Trophoblast cell (in vitro differentiated cells and primary cell): ENCODE data around the gene NCAPD2.

ENCODE experiments used
- DNase-seq, 2 donors: peaks; one replicate each; pipeline ENCODE4 v3.0.0-alpha.2; 2016
- H2AFZ ChIP-seq: 2 replicates; pipeline ENCODE4 v1.6.1; 2013; ENCODE audit warnings: low read length, moderate library complexity, mild to moderate bottlenecking; ENCODE audit not compliant: insufficient read depth, poor library complexity
- H2AK5ac ChIP-seq: 2 replicates; pipeline ENCODE4 v1.6.1; 2013; ENCODE audit warnings: mild to moderate bottlenecking, low read length
- H2BK120ac ChIP-seq: 2 replicates; pipeline ENCODE4 v1.6.1; 2013; ENCODE audit warnings: low read length, mild to moderate bottlenecking, moderate library complexity; ENCODE audit not compliant: insufficient read depth, poor library complexity
- H2BK12ac ChIP-seq: 2 replicates; pipeline ENCODE4 v1.6.1; 2013; ENCODE audit warnings: mild to moderate bottlenecking, low read length, moderate library complexity
- H2BK5ac ChIP-seq: 2 replicates; pipeline ENCODE4 v1.6.1; 2013; ENCODE audit warnings: low read length, low read depth, moderate library complexity, mild to moderate bottlenecking; ENCODE audit not compliant: poor library complexity
- H3K14ac ChIP-seq: 2 replicates; pipeline ENCODE4 v1.6.1; 2013; ENCODE audit warnings: mild to moderate bottlenecking, low read length
- H3K18ac ChIP-seq: 2 replicates; pipeline ENCODE4 v1.6.1; 2013; ENCODE audit warnings: mild to moderate bottlenecking, low read length
- H3K23ac ChIP-seq: 2 replicates; pipeline ENCODE4 v1.6.1; 2013; ENCODE audit warnings: low read length
- H3K27ac ChIP-seq: 2 replicates; pipeline ENCODE4 v1.5.1; 2013; ENCODE audit warnings: low read depth, mild to moderate bottlenecking, inconsistent platforms, low read length, moderate library complexity
- H3K27me3 ChIP-seq: 2 replicates; pipeline ENCODE4 v1.6.1; 2013; ENCODE audit warnings: inconsistent platforms, mild to moderate bottlenecking, low read length, moderate library complexity; ENCODE audit not compliant: insufficient read depth
- H3K36me3 ChIP-seq, 2 experiments: 1 replicate in 1 of 2; 2 replicates in 1 of 2; pipeline ENCODE4 v1.6.1; 2013; ENCODE audit warnings: low read length in 2 of 2, mild to moderate bottlenecking in 2 of 2, moderate library complexity in 1 of 2; ENCODE audit not compliant: insufficient read depth in 2 of 2, control insufficient read depth in 1 of 2
- H3K4ac ChIP-seq: 2 replicates; pipeline ENCODE4 v1.6.1; 2013; ENCODE audit warnings: low read depth, mild to moderate bottlenecking, low read length, moderate library complexity
- H3K4me1 ChIP-seq, 2 experiments: 1 replicate in 1 of 2; 2 replicates in 1 of 2; pipeline ENCODE4 v1.6.1; 2013; ENCODE audit warnings: low read length in 2 of 2, mild to moderate bottlenecking in 2 of 2, moderate library complexity in 1 of 2; ENCODE audit not compliant: insufficient read depth in 2 of 2, control insufficient read depth in 1 of 2
- H3K4me2 ChIP-seq: 2 replicates; pipeline ENCODE4 v1.6.1; 2013; ENCODE audit warnings: inconsistent platforms, mild to moderate bottlenecking, low read length, moderate library complexity
- H3K4me3 ChIP-seq: 2 replicates; pipeline ENCODE4 v1.5.1; 2013; ENCODE audit warnings: mild to moderate bottlenecking, low read depth, low read length, inconsistent platforms
- H3K79me1 ChIP-seq: one replicate; pipeline ENCODE4 v1.6.1; 2013; ENCODE audit warnings: low read length
- H3K79me2 ChIP-seq: 2 replicates; pipeline ENCODE4 v1.6.1; 2013; ENCODE audit warnings: low read length, mild to moderate bottlenecking; ENCODE audit not compliant: control insufficient read depth, insufficient read depth, poor library complexity
- H3K9ac ChIP-seq: 2 replicates; pipeline ENCODE4 v1.6.1; 2013; ENCODE audit warnings: mild to moderate bottlenecking, low read length
- H3K9me3 ChIP-seq: 2 replicates; pipeline ENCODE4 v1.6.1; 2013; ENCODE audit warnings: low read depth, mild to moderate bottlenecking, control low read depth, inconsistent platforms, low read length; ENCODE audit not compliant: insufficient read depth
- H4K12ac ChIP-seq: 2 replicates; pipeline ENCODE4 v1.6.1; 2013; ENCODE audit warnings: low read depth, mild to moderate bottlenecking, low read length, moderate library complexity
- H4K8ac ChIP-seq: 2 replicates; pipeline ENCODE4 v1.6.1; 2013; ENCODE audit warnings: low read depth, mild to moderate bottlenecking, low read length, moderate library complexity
- H4K91ac ChIP-seq: one replicate; pipeline ENCODE4 v1.6.1; 2013; ENCODE audit warnings: low read depth, mild to moderate bottlenecking, low read length, moderate library complexity
- WGBS: extraction: QIAGEN DNeasy Blood & Tissue Kit; methylation state at CpG from one replicate; pipeline ENCODE4 v1.1.7; 2013; ENCODE audit warnings: missing lambda C conversion rate; ENCODE audit not compliant: insufficient read length, insufficient coverage; ENCODE audit errors: extremely low coverage; 5-methylcytosine and 5-hydroxymethylcytosine counted together

Gene NCAPD2

DNA sequence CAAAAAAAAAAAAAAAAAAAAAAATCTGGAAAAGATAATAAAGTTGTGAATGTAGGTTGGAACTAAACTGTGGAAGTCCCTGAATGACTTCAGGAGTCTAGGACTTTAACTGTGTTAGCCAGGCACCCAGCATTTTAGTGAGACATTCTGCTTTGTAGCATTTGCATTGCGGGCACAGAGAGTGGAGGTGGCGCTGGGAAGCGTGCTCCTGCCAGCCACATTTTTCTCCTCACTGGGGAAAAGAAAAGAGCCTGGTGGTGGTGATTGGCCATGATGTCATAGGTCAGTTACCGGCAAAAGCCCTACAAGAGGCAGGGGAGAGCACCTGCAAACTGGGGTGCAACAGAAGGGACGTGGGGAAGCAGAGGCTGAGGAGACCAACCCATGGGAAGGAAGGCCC, 30.7 kb downstream of the NCAPD2 start:
- H3K4me2 ChIP-seq: no peak overlapping the region
- no peak overlapping the region for H3K9ac ChIP-seq
- H2BK12ac ChIP-seq: no peak overlapping the region
- no peak overlapping the region for H3K27ac ChIP-seq
- no peak overlapping the region for H4K12ac ChIP-seq
- DNase-seq: no peak
- H4K91ac ChIP-seq: no peak overlapping the region
- H2AK5ac ChIP-seq: no peak overlapping the region
- peaks cover 14% of the 10 kb centered on the region for H3K79me1 ChIP-seq
- no peak overlapping the region for H3K14ac ChIP-seq
- no peak overlapping the region for H3K4ac ChIP-seq
- no peak overlapping the region for H2BK5ac ChIP-seq
- peaks cover 17% of the 10 kb centered on the region in 2 experiments for H3K4me1 ChIP-seq
- H4K8ac ChIP-seq: no peak overlapping the region
- H2BK120ac ChIP-seq: no peak overlapping the region
- H3K23ac ChIP-seq: no peak overlapping the region
- H3K36me3 ChIP-seq: peaks cover 67 to 82% of the 10 kb centered on the region in 2 experiments
- H3K79me2 ChIP-seq: peaks cover 2% of the 10 kb centered on the region
- H3K27me3 ChIP-seq: no peaks in the 10 kb centered on the region
- H3K18ac ChIP-seq: no peak overlapping the region
- H3K9me3 ChIP-seq: no peaks in the 10 kb centered on the region
- no peak overlapping the region for H3K4me3 ChIP-seq
- no CpG with 5 or more reads among the region's 5 CpGs for WGBS
- no peak overlapping the region for H2AFZ ChIP-seq

DNA sequence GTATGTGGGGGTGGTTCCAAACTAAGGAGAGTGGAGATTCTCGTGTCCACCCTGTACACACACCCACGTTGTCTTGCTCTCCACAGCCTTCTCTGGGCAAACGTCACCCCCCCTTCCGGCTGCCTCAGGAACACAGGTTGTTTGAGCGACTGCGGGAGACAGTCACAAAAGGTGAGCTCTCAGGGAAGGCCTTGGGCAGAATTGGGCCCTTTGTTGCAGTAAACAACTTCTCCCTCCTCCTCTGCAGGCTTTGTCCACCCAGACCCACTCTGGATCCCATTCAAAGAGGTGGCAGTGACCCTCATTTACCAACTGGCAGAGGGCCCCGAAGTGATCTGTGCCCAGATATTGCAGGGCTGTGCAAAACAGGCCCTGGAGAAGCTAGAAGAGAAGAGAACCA, 32.3 kb downstream of the NCAPD2 start:
- Histone ChIP-seq H3K4me1 (peaks cover 20 to 26% of the 10 kb centered on the region in 2 experiments), H2AFZ (no peak overlapping the region), H4K91ac (no peak overlapping the region), H2BK12ac (no peak overlapping the region), H3K14ac (no peak overlapping the region), H4K12ac (no peak overlapping the region), H3K27ac (no peak overlapping the region), H3K4me3 (no peak overlapping the region), H3K79me1 (peaks cover 19% of the 10 kb centered on the region), H2BK120ac (no peak overlapping the region), H3K4me2 (no peak overlapping the region), H3K18ac (no peak overlapping the region), H4K8ac (no peak overlapping the region), H3K9ac (no peak overlapping the region), H2BK5ac (no peak overlapping the region), H3K79me2 (peaks cover 4% of the 10 kb centered on the region), H3K27me3 (no peaks in the 10 kb centered on the region), H3K36me3 (peaks cover 66 to 84% of the 10 kb centered on the region in 2 experiments), H3K4ac (no peak overlapping the region), H3K23ac (no peak overlapping the region), H3K9me3 (no peaks in the 10 kb centered on the region), H2AK5ac (no peak overlapping the region)
- WGBS: no CpG with 5 or more reads among the region's 7 CpGs
- DNase-seq: no peak

DNA sequence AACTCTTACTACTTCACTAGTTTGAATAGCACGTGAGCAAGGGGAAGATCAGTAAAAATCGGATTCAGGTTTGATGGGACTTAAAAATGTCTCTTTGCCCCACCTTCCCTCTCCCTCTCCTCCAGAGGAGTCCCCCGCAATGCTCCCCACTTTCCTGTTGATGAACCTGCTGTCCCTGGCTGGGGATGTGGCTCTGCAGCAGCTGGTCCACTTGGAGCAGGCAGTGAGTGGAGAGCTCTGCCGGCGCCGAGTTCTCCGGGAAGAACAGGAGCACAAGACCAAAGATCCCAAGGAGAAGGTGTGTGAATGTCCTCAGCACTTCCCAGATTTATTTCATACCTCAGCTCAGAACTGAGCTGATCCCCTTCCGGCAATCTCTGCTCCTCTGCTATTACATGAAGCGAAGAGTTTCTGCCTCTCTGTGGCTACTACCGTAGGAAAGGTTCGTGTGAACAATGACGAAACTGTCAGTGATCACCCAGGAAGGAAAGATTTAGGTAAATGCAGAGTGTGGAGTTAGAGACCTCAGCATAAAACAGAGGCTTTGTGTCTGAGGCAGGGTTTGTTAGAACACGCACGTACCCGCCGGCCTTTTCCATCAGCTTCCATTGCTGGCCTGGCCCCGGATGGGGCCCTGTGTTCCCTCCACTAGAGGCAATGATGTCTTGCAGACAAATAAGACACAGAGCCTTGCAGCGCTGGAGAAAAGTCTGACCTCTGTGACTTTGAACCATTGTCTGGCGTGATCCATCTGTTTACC, 33.0 kb downstream of the NCAPD2 start:
- Histone ChIP-seq H3K9me3 (no peaks in the 10 kb centered on the region), H3K79me2 (peaks cover 4% of the 10 kb centered on the region), H3K4me3 (no peak overlapping the region), H2BK5ac (no peak overlapping the region), H3K4ac (no peak overlapping the region), H3K27me3 (no peaks in the 10 kb centered on the region), H2AK5ac (no peak overlapping the region), H3K79me1 (peaks cover 20% of the 10 kb centered on the region), H4K8ac (no peak overlapping the region), H2AFZ (no peak overlapping the region), H2BK120ac (no peak overlapping the region), H3K14ac (no peak overlapping the region), H3K4me2 (no peak overlapping the region), H3K9ac (no peak overlapping the region), H3K23ac (no peak overlapping the region), H3K18ac (no peak overlapping the region), H4K12ac (no peak overlapping the region), H3K36me3 (peaks cover 62 to 78% of the 10 kb centered on the region in 2 experiments), H3K4me1 (peaks cover 21 to 28% of the 10 kb centered on the region in 2 experiments), H4K91ac (no peak overlapping the region), H2BK12ac (peak overlapping the region; percentile 46), H3K27ac (no peak overlapping the region)
- no peak for DNase-seq
- WGBS: no CpG with 5 or more reads among the region's 19 CpGs

DNA sequence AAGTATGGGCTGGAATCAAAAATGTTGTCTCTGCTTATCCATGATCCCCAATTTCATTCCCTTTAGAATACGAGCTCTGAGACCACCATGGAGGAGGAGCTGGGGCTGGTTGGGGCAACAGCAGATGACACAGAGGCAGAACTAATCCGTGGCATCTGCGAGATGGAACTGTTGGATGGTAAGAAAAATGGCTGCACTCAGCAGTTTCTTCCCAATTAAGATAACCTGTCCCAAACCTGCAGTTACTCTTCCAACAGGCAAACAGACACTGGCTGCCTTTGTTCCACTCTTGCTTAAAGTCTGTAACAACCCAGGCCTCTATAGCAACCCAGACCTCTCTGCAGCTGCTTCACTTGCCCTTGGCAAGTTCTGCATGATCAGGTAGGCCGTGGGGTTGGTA, 33.8 kb downstream of the NCAPD2 start:
- no peaks in the 10 kb centered on the region for H3K27me3 ChIP-seq
- peak overlapping the region; percentile 65 for H2AK5ac ChIP-seq
- no peak overlapping the region for H3K9ac ChIP-seq
- H4K91ac ChIP-seq: peak overlapping the region; percentile 74
- H3K14ac ChIP-seq: no peak overlapping the region
- H3K79me2 ChIP-seq: peaks cover 4% of the 10 kb centered on the region
- peak overlapping the region; percentile 5 for H3K4ac ChIP-seq
- no peak for DNase-seq
- H2BK12ac ChIP-seq: peak overlapping the region; percentile 54
- peaks cover 29 to 35% of the 10 kb centered on the region in 2 experiments for H3K4me1 ChIP-seq
- no peak overlapping the region for H3K23ac ChIP-seq
- peak overlapping the region; percentile 47 for H2BK5ac ChIP-seq
- H3K4me2 ChIP-seq: no peak overlapping the region
- peak overlapping the region; percentile 81 for H3K27ac ChIP-seq
- no peaks in the 10 kb centered on the region for H3K9me3 ChIP-seq
- H3K18ac ChIP-seq: no peak overlapping the region
- H2BK120ac ChIP-seq: peak overlapping the region; percentile 78
- H3K79me1 ChIP-seq: peaks cover 24% of the 10 kb centered on the region
- peaks cover 56 to 71% of the 10 kb centered on the region in 2 experiments for H3K36me3 ChIP-seq
- no peak overlapping the region for H4K12ac ChIP-seq
- no peak overlapping the region for H4K8ac ChIP-seq
- WGBS: no CpG with 5 or more reads among the region's 4 CpGs
- H2AFZ ChIP-seq: no peak overlapping the region
- H3K4me3 ChIP-seq: no peak overlapping the region
